NCI-H345 treated with DMSO at 0.1 percent for 48 hours (cell line): ENCODE measurements around the gene TBX15.
"Not testable (repeated sequence)": the region's sequence is repeated elsewhere in the genome, so short reads cannot be mapped to it uniquely, and the experiment has no call there.

Source experiments
- DNase-seq: peaks from one replicate; lab custom pipeline; 2025; ENCODE audit not compliant: unreplicated experiment; lab: John Stamatoyannopoulos, UW

Gene TBX15

GRCh38 chr1:118960567-118961136, 27.5 kb downstream of the TBX15 start:
- no peak for DNase-seq

GRCh38 chr1:118960026-118960561, 28.0 kb downstream of the TBX15 start:
- no peak for DNase-seq

- no peak for DNase-seq
Measured at GRCh38 chr1:118958937-118959631, 29.1 kb downstream of the TBX15 start.

GRCh38 chr1:118958140-118958539, 30.0 kb downstream of the TBX15 start:
- DNase-seq = no peak

- not testable (repeated sequence) for DNase-seq
Measured at GRCh38 chr1:118957579-118957978, 30.6 kb downstream of the TBX15 start.

- no peak for DNase-seq
Measured at GRCh38 chr1:118954301-118954905, 33.7 kb downstream of the TBX15 start.

GRCh38 chr1:118951270-118951936, 36.7 kb downstream of the TBX15 start:
- DNase-seq = no peak

- no peak for DNase-seq
Measured at GRCh38 chr1:118949315-118949714, 38.8 kb downstream of the TBX15 start.

GRCh38 chr1:118948846-118949245, 39.3 kb downstream of the TBX15 start:
- no peak for DNase-seq

- DNase-seq = no peak
Measured at GRCh38 chr1:118948351-118948750, 39.8 kb downstream of the TBX15 start.

- DNase-seq = no peak
Measured at GRCh38 chr1:118947790-118948189, 40.4 kb downstream of the TBX15 start.

GRCh38 chr1:118947003-118947765, 41.0 kb downstream of the TBX15 start:
- DNase-seq = no peak

GRCh38 chr1:118945489-118945888, 42.7 kb downstream of the TBX15 start:
- DNase-seq = no peak

GRCh38 chr1:118944546-118944945, 43.6 kb downstream of the TBX15 start:
- no peak for DNase-seq

GRCh38 chr1:118944133-118944532, 44.0 kb downstream of the TBX15 start:
- no peak for DNase-seq

GRCh38 chr1:118940957-118941356, 47.2 kb downstream of the TBX15 start:
- DNase-seq = no peak

- no peak for DNase-seq
Measured at GRCh38 chr1:118937413-118938072, 50.6 kb downstream of the TBX15 start.

GRCh38 chr1:118934706-118935105, 53.4 kb downstream of the TBX15 start:
- DNase-seq = no peak

GRCh38 chr1:118933051-118933781, 54.9 kb downstream of the TBX15 start:
- no peak for DNase-seq

- no peak for DNase-seq
Measured at GRCh38 chr1:118931876-118932275, 56.3 kb downstream of the TBX15 start.
